Dendritic cell treated with granulocyte-macrophage colony-stimulating factor and Interleukin-4, amounts not matched to agents 40 ng/mL and 50 ng/mL, for 4 days (primary cell): Measurements from ENCODE around the gene TROAP.

ENCODE experiments used
- H3K27ac Mint-ChIP-seq: one replicate; pipeline ENCODE4 v1.8.0; 2022; ENCODE audit warnings: mild to moderate bottlenecking, mixed read lengths
- H3K27me3 Mint-ChIP-seq: one replicate; pipeline ENCODE4 v1.8.0; 2022; ENCODE audit warnings: mild to moderate bottlenecking, mixed read lengths
- H3K36me3 Mint-ChIP-seq: one replicate; pipeline ENCODE4 v1.8.0; 2022; ENCODE audit warnings: low read depth, mixed read lengths
- H3K4me1 Mint-ChIP-seq: one replicate; pipeline ENCODE4 v1.8.0; 2022; ENCODE audit warnings: low read depth, mixed read lengths
- H3K4me3 Mint-ChIP-seq: one replicate; pipeline ENCODE4 v1.8.0; 2022; ENCODE audit warnings: mild to moderate bottlenecking, moderate library complexity, mixed read lengths
- H3K9me3 Mint-ChIP-seq: one replicate; pipeline ENCODE4 v1.8.0; 2022; ENCODE audit warnings: mixed read lengths
- intact Hi-C: fragments of 100-400 bp; cut with micrococcal nuclease; formaldehyde crosslinking; loops from one replicate; pipeline ENCODE4 v1.15.0; 2022

TROAP gene

GRCh38 chr12:49339464-49339861 is 16.4 kb downstream of the TROAP start:
- H3K27ac Mint-ChIP-seq = no peak overlapping the region
- peaks cover 50% of the 10 kb centered on the region for H3K4me1 Mint-ChIP-seq
- H3K9me3 Mint-ChIP-seq = no peaks in the 10 kb centered on the region
- H3K27me3 Mint-ChIP-seq = peaks cover 98% of the 10 kb centered on the region
- no peak overlapping the region for H3K4me3 Mint-ChIP-seq
- intact Hi-C loops = no loop called here
- H3K36me3 Mint-ChIP-seq = no peaks in the 10 kb centered on the region

- Mint-ChIP-seq H3K4me3 (no peak overlapping the region), H3K9me3 (no peaks in the 10 kb centered on the region), H3K4me1 (peaks cover 46% of the 10 kb centered on the region), H3K27ac (no peak overlapping the region), H3K27me3 (peaks cover 98% of the 10 kb centered on the region), H3K36me3 (no peaks in the 10 kb centered on the region)
- intact Hi-C loops = loop anchor here (5.0 kb wide), 1 partner anchor 278 kb away; the partner anchor contains the start of gene KMT2D
Measured at GRCh38 chr12:49340095-49340870, 17.2 kb downstream of the TROAP start.

- intact Hi-C loops = loop anchor here (5.0 kb wide), 1 partner anchor 279 kb away; the partner anchor contains the start of gene KMT2D
- no peak overlapping the region for H3K4me3 Mint-ChIP-seq
- H3K27me3 Mint-ChIP-seq = peaks cover 99% of the 10 kb centered on the region
- no peak overlapping the region for H3K27ac Mint-ChIP-seq
- no peaks in the 10 kb centered on the region for H3K9me3 Mint-ChIP-seq
- no peaks in the 10 kb centered on the region for H3K36me3 Mint-ChIP-seq
- H3K4me1 Mint-ChIP-seq = peaks cover 55% of the 10 kb centered on the region
Measured at GRCh38 chr12:49340971-49341776, 18.1 kb downstream of the TROAP start.

- no peaks in the 10 kb centered on the region for H3K9me3 Mint-ChIP-seq
- H3K4me3 Mint-ChIP-seq = no peak overlapping the region
- H3K27me3 Mint-ChIP-seq = peaks cover 99% of the 10 kb centered on the region
- peaks cover 58% of the 10 kb centered on the region for H3K4me1 Mint-ChIP-seq
- H3K36me3 Mint-ChIP-seq = no peaks in the 10 kb centered on the region
- intact Hi-C loops = loop anchor here (5.0 kb wide), 1 partner anchor 279 kb away; the partner anchor contains the start of gene KMT2D
- H3K27ac Mint-ChIP-seq = no peak overlapping the region
Measured at GRCh38 chr12:49341777-49342065, 18.7 kb downstream of the TROAP start.

GRCh38 chr12:49342066-49342913 is 19.2 kb downstream of the TROAP start:
- no peaks in the 10 kb centered on the region for H3K36me3 Mint-ChIP-seq
- H3K4me1 Mint-ChIP-seq = peaks cover 58% of the 10 kb centered on the region
- H3K27me3 Mint-ChIP-seq = peaks cover 99% of the 10 kb centered on the region
- intact Hi-C loops = loop anchor here (5.0 kb wide), 1 partner anchor 280 kb away; the partner anchor contains the start of gene KMT2D
- no peaks in the 10 kb centered on the region for H3K9me3 Mint-ChIP-seq
- H3K27ac Mint-ChIP-seq = no peak overlapping the region
- H3K4me3 Mint-ChIP-seq = peak overlapping the region; percentile 74

GRCh38 chr12:49342914-49343731 is 20.1 kb downstream of the TROAP start:
- no peaks in the 10 kb centered on the region for H3K9me3 Mint-ChIP-seq
- H3K27ac Mint-ChIP-seq = no peak overlapping the region
- H3K4me3 Mint-ChIP-seq = peak overlapping the region; percentile 74
- H3K27me3 Mint-ChIP-seq = peaks cover 99% of the 10 kb centered on the region
- peaks cover 58% of the 10 kb centered on the region for H3K4me1 Mint-ChIP-seq
- intact Hi-C loops = loop anchor here (5.0 kb wide), 1 partner anchor 281 kb away; the partner anchor contains the start of gene KMT2D
- no peaks in the 10 kb centered on the region for H3K36me3 Mint-ChIP-seq

GRCh38 chr12:49344486-49345050 is 21.5 kb downstream of the TROAP start:
- Mint-ChIP-seq H3K27ac (no peak overlapping the region), H3K27me3 (peaks cover 99% of the 10 kb centered on the region), H3K4me1 (peaks cover 53% of the 10 kb centered on the region), H3K9me3 (no peaks in the 10 kb centered on the region), H3K36me3 (no peaks in the 10 kb centered on the region), H3K4me3 (no peak overlapping the region)
- intact Hi-C loops = loop anchor here (5.0 kb wide), 1 partner anchor 282 kb away; the partner anchor contains the start of gene KMT2D

GRCh38 chr12:49345051-49345824 is 22.2 kb downstream of the TROAP start:
- Mint-ChIP-seq H3K9me3 (no peaks in the 10 kb centered on the region), H3K27ac (no peak overlapping the region), H3K27me3 (peaks cover 98% of the 10 kb centered on the region), H3K4me3 (peak overlapping the region; percentile 71), H3K4me1 (peaks cover 53% of the 10 kb centered on the region), H3K36me3 (no peaks in the 10 kb centered on the region)
- intact Hi-C loops = no loop called here

- Mint-ChIP-seq H3K27ac (peak overlapping the region; percentile 54), H3K4me1 (peaks cover 49% of the 10 kb centered on the region), H3K4me3 (peak overlapping the region; percentile 71), H3K9me3 (no peaks in the 10 kb centered on the region), H3K27me3 (peaks cover 97% of the 10 kb centered on the region), H3K36me3 (no peaks in the 10 kb centered on the region)
- intact Hi-C loops = loop anchor here (2.0 kb wide), 1 partner anchor 57 kb away; no protein-coding TSS in a partner anchor
Measured at GRCh38 chr12:49345825-49346658, 23.0 kb downstream of the TROAP start.

GRCh38 chr12:49346659-49347310 is 23.7 kb downstream of the TROAP start, which contains the start of gene DNAJC22:
DNAJC22 (plus strand) TSS chr12:49346888; CDS start chr12:49348873, 1,985 bp downstream.
- Mint-ChIP-seq H3K36me3 (no peaks in the 10 kb centered on the region), H3K4me1 (peaks cover 47% of the 10 kb centered on the region), H3K27me3 (peaks cover 97% of the 10 kb centered on the region), H3K27ac (peak within 1 kb of the TSS; percentile 54), H3K9me3 (no peaks in the 10 kb centered on the region), H3K4me3 (peak within 1 kb of the TSS; percentile 71)
- intact Hi-C loops = loop anchor here (2.0 kb wide), 1 partner anchor 58 kb away; no protein-coding TSS in a partner anchor
